GM12801 (cell line): ENCODE measurements around the gene RINL.

Experiments
- TF ChIP-seq, protein P1 (sequence below): IDR thresholded peaks from one replicate; pipeline ENCODE4 v1.5.1; 2011; ENCODE audit warnings: control low read depth; ENCODE audit not compliant: insufficient read length; ENCODE audit errors: extremely low read depth

The RINL gene

GRCh38 chr19:38891771-38892170 lies 13.7 kb upstream of the RINL start:
- TF ChIP-seq, protein P1, sequence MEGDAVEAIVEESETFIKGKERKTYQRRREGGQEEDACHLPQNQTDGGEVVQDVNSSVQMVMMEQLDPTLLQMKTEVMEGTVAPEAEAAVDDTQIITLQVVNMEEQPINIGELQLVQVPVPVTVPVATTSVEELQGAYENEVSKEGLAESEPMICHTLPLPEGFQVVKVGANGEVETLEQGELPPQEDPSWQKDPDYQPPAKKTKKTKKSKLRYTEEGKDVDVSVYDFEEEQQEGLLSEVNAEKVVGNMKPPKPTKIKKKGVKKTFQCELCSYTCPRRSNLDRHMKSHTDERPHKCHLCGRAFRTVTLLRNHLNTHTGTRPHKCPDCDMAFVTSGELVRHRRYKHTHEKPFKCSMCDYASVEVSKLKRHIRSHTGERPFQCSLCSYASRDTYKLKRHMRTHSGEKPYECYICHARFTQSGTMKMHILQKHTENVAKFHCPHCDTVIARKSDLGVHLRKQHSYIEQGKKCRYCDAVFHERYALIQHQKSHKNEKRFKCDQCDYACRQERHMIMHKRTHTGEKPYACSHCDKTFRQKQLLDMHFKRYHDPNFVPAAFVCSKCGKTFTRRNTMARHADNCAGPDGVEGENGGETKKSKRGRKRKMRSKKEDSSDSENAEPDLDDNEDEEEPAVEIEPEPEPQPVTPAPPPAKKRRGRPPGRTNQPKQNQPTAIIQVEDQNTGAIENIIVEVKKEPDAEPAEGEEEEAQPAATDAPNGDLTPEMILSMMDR = no peak

DNA sequence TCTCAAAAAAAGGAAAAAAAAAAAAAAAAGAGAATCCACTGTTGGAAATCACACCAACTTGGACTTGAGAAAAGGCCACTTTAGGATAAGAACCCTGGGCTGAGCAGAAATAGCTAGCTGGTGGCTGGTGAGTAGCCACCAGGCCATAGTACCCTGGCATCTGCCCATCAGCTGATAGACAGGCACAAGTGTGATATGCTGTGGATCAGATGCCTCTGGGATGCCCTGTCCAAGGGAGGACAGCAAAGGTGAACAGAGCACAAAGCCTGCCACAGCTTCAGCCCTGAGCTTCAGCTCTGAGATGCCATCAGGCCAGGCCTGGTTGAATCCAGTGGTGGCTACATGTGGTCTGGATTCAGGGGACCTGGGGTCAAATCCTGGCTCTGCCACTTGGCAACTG lies 12.6 kb upstream of the RINL start:
- TF ChIP-seq, protein P1 = no peak

DNA sequence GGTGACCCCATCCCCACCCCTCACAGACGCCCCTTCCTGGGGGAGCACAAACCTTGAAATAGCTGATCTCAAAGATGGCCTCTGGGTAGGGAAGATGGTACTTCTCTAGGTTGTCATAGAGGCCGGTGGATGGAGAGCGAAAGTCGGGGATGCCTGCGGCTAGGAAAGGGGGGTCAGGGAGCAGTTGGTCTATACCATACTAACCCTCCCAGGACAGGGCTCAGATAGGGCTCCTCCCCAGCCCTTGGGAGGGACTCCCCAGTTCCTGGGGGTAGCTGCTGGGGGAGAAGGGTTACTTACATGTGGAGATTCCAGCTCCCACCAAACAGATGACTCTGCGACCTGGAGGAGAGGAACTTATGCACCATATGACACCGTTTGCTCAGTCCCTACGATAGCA lies 11.7 kb upstream of the RINL start:
- TF ChIP-seq, protein P1 = no peak

GRCh38 chr19:38888876-38889275 lies 10.8 kb upstream of the RINL start:
- TF ChIP-seq, protein P1 = no peak

- TF ChIP-seq, protein P1 = no peak
These were observed 5.2 kb upstream of the RINL start for GRCh38 chr19:38883286-38883685.

GRCh38 chr19:38880882-38881609 lies 3.0 kb upstream of the RINL start:
- TF ChIP-seq, protein P1 = no peak

DNA sequence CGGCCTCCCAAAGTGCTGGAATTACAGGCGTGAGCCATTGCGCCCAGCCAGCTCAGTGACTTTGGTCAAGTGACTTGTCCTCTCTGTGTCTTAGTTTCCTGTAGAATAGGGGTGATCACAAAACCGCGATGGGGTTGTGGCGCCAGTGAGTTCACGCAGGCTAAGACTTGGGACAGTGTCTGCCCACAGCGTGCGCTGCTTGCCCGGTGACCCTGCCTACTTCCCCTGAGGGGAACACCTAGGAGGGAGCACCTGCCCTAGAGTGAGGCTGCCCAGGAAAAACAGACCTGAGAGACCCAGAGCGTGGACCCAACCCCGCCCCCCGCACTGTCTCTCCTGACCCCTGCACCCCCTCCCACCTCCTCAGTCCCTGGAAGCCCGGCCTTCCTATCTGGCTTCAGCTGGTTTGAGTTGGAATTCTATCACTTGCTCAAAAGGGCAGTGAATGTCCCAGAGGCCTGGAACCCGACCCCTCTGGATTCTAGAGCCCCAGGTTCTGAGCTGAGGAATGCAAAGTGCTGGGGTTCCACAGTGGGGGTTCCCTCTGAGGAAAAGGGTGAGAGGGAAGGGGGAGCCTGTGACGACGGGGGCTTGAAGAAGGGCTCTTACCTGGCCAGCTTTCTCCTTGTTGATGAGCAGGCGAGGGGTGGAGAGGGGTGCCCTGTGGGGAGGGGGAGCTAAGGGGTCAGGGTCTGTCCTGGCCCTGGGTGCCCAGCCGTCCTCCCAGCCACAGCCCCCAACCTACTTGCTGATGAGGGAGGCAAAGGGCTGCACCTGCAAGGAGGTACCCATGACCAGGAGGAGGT lies 2.2 kb upstream of the RINL start:
- TF ChIP-seq, protein P1 = no peak
